OCI-LY7 (cell line): ENCODE results near the gene OGDH. TPM values are rescaled to one million over a fixed set of nuclear protein-coding genes. Genes with fewer than 3 reads are reported as not detected.

ENCODE experiments used
- BruUV-seq: library from RNA; stranded (reverse); fragments of 400-500 nt; replicated peaks from 2 replicates; lab custom pipeline; 2021; lab: Mats Ljungman, UMichigan
- CTCF ChIA-PET: fragments of 300-600 bp; sonication (Branson Sonifier 250); formaldehyde crosslinking; loops from one replicate; lab custom pipeline; 2022; ENCODE audit warnings: antibody characterized with exemption; ENCODE audit not compliant: unreplicated experiment; lab: Charles Lee
- POLR2A ChIA-PET: fragments of 300-600 bp; sonication (Branson Sonifier 250); formaldehyde crosslinking; loops from one replicate; lab custom pipeline; 2022; ENCODE audit warnings: antibody characterized with exemption; lab: Charles Lee
- DNase-seq: peaks from one replicate; pipeline ENCODE4 v3.0.0-alpha.2; 2015; ENCODE audit warnings: low spot score
- H2AFZ ChIP-seq: fragments of 200-600 bp; sonication (generic), shearing (Covaris generic); 2 replicates; pipeline ENCODE4 v1.6.1; 2014; ENCODE audit warnings: mild to moderate bottlenecking, antibody characterized with exemption, low read length, moderate library complexity
- H3K27ac ChIP-seq: fragments of 200-600 bp; sonication (generic); 2 replicates; pipeline ENCODE4 v1.5.1; 2014; ENCODE audit warnings: mixed run types, low read depth, mild to moderate bottlenecking, moderate library complexity, low read length, inconsistent platforms; ENCODE audit not compliant: poor library complexity, severe bottlenecking
- H3K36me3 ChIP-seq: fragments of 200-600 bp; sonication (generic); 2 replicates; pipeline ENCODE4 v1.6.1; 2014; ENCODE audit warnings: mild to moderate bottlenecking, antibody characterized with exemption, low read length, moderate library complexity, mixed read lengths; ENCODE audit not compliant: insufficient read depth
- H3K4me1 ChIP-seq: fragments of 200-600 bp; sonication (generic); 2 replicates; pipeline ENCODE4 v1.5.1; 2014; ENCODE audit warnings: mild to moderate bottlenecking, low read length; ENCODE audit not compliant: insufficient read depth, poor library complexity, severe bottlenecking
- H3K4me2 ChIP-seq: fragments of 200-600 bp; sonication (generic); 2 replicates; pipeline ENCODE4 v1.6.1; 2014; ENCODE audit warnings: mild to moderate bottlenecking, low read length
- H3K4me3 ChIP-seq: fragments of 200-600 bp; sonication (generic); 2 replicates; pipeline ENCODE4 v1.5.1; 2014; ENCODE audit warnings: mild to moderate bottlenecking, low read depth, low read length; ENCODE audit not compliant: poor library complexity, severe bottlenecking
- H3K79me2 ChIP-seq: fragments of 200-600 bp; sonication (generic); 2 replicates; pipeline ENCODE4 v1.6.1; 2016; ENCODE audit warnings: low read depth, mild to moderate bottlenecking, low read length, moderate library complexity, mixed read lengths; ENCODE audit not compliant: insufficient read depth
- H3K9me2 ChIP-seq: fragments of 200-600 bp; sonication (generic); 2 replicates; pipeline ENCODE4 v1.6.1; 2016; ENCODE audit warnings: mild to moderate bottlenecking, low read length, mixed read lengths; ENCODE audit not compliant: insufficient read depth
- H3K9me3 ChIP-seq: fragments of 200-600 bp; sonication (generic); 2 replicates; pipeline ENCODE4 v1.6.1; 2014; ENCODE audit warnings: mild to moderate bottlenecking, mixed run types, low read length, mixed read lengths
- H4K20me1 ChIP-seq: fragments of 200-600 bp; sonication (generic); 2 replicates; pipeline ENCODE4 v1.6.1; 2014; ENCODE audit warnings: mild to moderate bottlenecking, antibody characterized with exemption, low read length, moderate library complexity, mixed read lengths; ENCODE audit not compliant: insufficient read depth
- EZH2phosphoT487 ChIP-seq: fragments of 200-600 bp; sonication (generic); IDR thresholded peaks from 2 replicates; pipeline ENCODE4 v1.6.1; 2018; ENCODE audit warnings: low read depth, borderline replicate concordance, mild to moderate bottlenecking, mixed run types, antibody characterized with exemption, low read length, moderate library complexity, mixed read lengths
- intact Hi-C: fragments of 100-400 bp; cut with micrococcal nuclease; formaldehyde crosslinking; loops from one replicate; pipeline ENCODE4 v1.10.0; 2022; ENCODE audit not compliant: unreplicated experiment
- total RNA-seq, 2 experiments: library from RNA; depleted of rRNA in 1 of 2; stranded (reverse); fragments of >200 nt in 1 of 2; shearing (Covaris generic) in 1 of 2; gene quantifications; 2 replicates each; pipeline ENCODE4 v1.2.3, GENCODE V29; 2014 to 2022
- TF ChIP-seq, protein P1 (sequence below): fragments of 200-600 bp; sonication (generic); conservative IDR thresholded peaks from 2 replicates; pipeline ENCODE4 v1.5.1; 2014; ENCODE audit warnings: mild to moderate bottlenecking, antibody characterized with exemption, low read length, moderate library complexity, mixed read lengths

Gene OGDH
- total RNA-seq, 2 experiments from 2014 or later = 47.6 to 70.9 TPM

DNA sequence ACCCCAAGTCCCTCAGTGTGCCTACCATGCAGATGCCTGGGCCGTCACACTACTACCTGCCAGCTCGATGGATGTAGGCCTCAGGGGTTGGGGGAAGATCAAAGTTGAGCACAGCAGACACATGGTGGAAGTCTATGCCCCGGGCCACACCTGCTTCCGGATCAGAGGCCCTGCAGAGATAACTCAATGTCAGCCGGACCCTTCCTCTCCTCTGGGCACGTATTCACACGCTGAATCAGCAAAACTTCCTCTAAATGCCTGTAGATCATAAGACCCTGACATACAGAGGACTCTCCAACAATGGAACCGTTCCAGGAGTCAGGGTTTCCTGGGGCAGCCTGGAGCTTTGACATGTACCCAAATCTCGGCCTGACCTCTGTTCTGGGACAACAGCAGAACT, 36.5 kb upstream of the OGDH start:
- no peaks in the 10 kb centered on the region for H3K9me2 ChIP-seq
- no peak for DNase-seq
- intact Hi-C loops = loop anchor here (5.0 kb wide), 2 partner anchors 78 to 93 kb away; partner anchors contain the start of gene NUDCD3
- peaks cover 26% of the 10 kb centered on the region for H3K79me2 ChIP-seq
- H3K36me3 ChIP-seq = peaks cover 83% of the 10 kb centered on the region
- H3K4me3 ChIP-seq = no peak overlapping the region
- H3K4me1 ChIP-seq = peaks cover 18% of the 10 kb centered on the region
- no TSS peak for BruUV-seq
- H3K27ac ChIP-seq = no peak overlapping the region
- H4K20me1 ChIP-seq = no peaks in the 10 kb centered on the region; the same call in 1 of the 2 replicates
- H3K9me3 ChIP-seq = no peaks in the 10 kb centered on the region
- H3K4me2 ChIP-seq = no peak overlapping the region
- ChIA-PET POLR2A (no interaction called here), CTCF (interaction anchor here (1.3 kb wide), 1 partner anchor 329 kb away, joined by 3 read pairs; no protein-coding TSS in a partner anchor)
- TF ChIP-seq EZH2phosphoT487 = no peak
- TF ChIP-seq, protein P1, sequence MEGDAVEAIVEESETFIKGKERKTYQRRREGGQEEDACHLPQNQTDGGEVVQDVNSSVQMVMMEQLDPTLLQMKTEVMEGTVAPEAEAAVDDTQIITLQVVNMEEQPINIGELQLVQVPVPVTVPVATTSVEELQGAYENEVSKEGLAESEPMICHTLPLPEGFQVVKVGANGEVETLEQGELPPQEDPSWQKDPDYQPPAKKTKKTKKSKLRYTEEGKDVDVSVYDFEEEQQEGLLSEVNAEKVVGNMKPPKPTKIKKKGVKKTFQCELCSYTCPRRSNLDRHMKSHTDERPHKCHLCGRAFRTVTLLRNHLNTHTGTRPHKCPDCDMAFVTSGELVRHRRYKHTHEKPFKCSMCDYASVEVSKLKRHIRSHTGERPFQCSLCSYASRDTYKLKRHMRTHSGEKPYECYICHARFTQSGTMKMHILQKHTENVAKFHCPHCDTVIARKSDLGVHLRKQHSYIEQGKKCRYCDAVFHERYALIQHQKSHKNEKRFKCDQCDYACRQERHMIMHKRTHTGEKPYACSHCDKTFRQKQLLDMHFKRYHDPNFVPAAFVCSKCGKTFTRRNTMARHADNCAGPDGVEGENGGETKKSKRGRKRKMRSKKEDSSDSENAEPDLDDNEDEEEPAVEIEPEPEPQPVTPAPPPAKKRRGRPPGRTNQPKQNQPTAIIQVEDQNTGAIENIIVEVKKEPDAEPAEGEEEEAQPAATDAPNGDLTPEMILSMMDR = no peak
- H2AFZ ChIP-seq = no peak overlapping the region

DNA sequence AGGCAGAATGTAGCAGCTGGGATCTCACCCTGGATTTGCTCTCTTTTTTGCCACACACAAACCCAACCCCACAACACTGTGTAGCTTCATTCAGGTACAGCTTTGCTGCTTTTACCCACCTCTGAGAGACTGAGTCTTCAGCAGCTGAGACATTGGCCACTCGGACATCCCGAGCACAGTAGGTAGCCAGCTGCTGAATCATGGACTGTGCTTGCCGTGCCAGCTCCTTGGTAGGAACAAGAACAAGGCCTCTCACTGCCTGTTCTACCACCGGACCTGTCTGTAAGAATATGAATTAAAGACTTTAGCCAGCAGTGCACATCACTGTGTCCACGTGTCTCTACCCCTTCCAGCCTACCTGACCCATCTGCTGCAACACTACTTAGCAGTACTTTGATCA, 33.7 kb upstream of the OGDH start:
- Histone ChIP-seq H3K4me3 (peak overlapping the region; percentile 95), H3K9me3 (no peaks in the 10 kb centered on the region), H4K20me1 (no peaks in the 10 kb centered on the region), H3K79me2 (peaks cover 26% of the 10 kb centered on the region), H3K27ac (no peak overlapping the region), H2AFZ (no peak overlapping the region), H3K4me2 (peak overlapping the region; percentile 83), H3K9me2 (no peaks in the 10 kb centered on the region), H3K36me3 (peaks cover 65% of the 10 kb centered on the region), H3K4me1 (peaks cover 22% of the 10 kb centered on the region)
- ChIA-PET CTCF (interaction anchor here (1.0 kb wide), 1 partner anchor 8 kb away, joined by 3 read pairs; no protein-coding TSS in a partner anchor), POLR2A (interaction anchor here (0.6 to 2.6 kb wide), 8 partner anchors 9 to 274 kb away, joined by 3 to 16 read pairs (median 4); partner anchors contain the start of gene TMED4)
- TF ChIP-seq EZH2phosphoT487 = no peak
- TF ChIP-seq, protein P1 = no peak
- no TSS peak for BruUV-seq
- intact Hi-C loops = no loop called here
- DNase-seq = no peak
